NCI-H774 (cell line): ENCODE measurements around the gene PCSK9.
"Not testable (repeated sequence)": the region's sequence is repeated elsewhere in the genome, so short reads cannot be mapped to it uniquely, and the experiment has no call there.

Experiments used
- DNase-seq: peaks from one replicate; lab custom pipeline; 2025; lab: John Stamatoyannopoulos, UW

Gene PCSK9

GRCh38 chr1:55010194-55010886 lies 29.0 kb upstream of the PCSK9 start:
- no peak for DNase-seq

- DNase-seq, result no peak
Observed at GRCh38 chr1:55010887-55011217, 28.5 kb upstream of the PCSK9 start.

GRCh38 chr1:55012661-55013060 lies 26.7 kb upstream of the PCSK9 start:
- DNase-seq, result no peak

- DNase-seq, result no peak
Observed at GRCh38 chr1:55015123-55015522, 24.2 kb upstream of the PCSK9 start.

GRCh38 chr1:55015731-55016620 lies 23.4 kb upstream of the PCSK9 start:
- DNase-seq, result no peak

GRCh38 chr1:55018395-55018794 lies 21.0 kb upstream of the PCSK9 start:
- no peak for DNase-seq

- peak; percentile 93 for DNase-seq
Observed at GRCh38 chr1:55021942-55022546, 17.3 kb upstream of the PCSK9 start.

- DNase-seq, result not testable (repeated sequence)
Observed at GRCh38 chr1:55024163-55024562, 15.2 kb upstream of the PCSK9 start.

- DNase-seq, result not testable (repeated sequence)
Observed at GRCh38 chr1:55026682-55027081, 12.7 kb upstream of the PCSK9 start.

- not testable (repeated sequence) for DNase-seq
Observed at GRCh38 chr1:55031098-55031497, 8.2 kb upstream of the PCSK9 start.

- DNase-seq, result no peak
Observed at GRCh38 chr1:55033265-55033614, 6.1 kb upstream of the PCSK9 start.

GRCh38 chr1:55034476-55035133 lies 4.7 kb upstream of the PCSK9 start:
- no peak for DNase-seq

- DNase-seq, result no peak
Observed at GRCh38 chr1:55035904-55036303, 3.4 kb upstream of the PCSK9 start.

- DNase-seq, result no peak
Observed at GRCh38 chr1:55037733-55038551, 1.4 kb upstream of the PCSK9 start.

GRCh38 chr1:55038552-55038838 lies 853 bp upstream of the PCSK9 start:
- no peak for DNase-seq

GRCh38 chr1:55038974-55039341 lies 390 bp upstream of the PCSK9 start:
- DNase-seq, result no peak

- DNase-seq, result no peak
Observed at GRCh38 chr1:55040083-55040932, 960 bp downstream of the PCSK9 start.

- no peak for DNase-seq
Observed at GRCh38 chr1:55040933-55041494, 1.7 kb downstream of the PCSK9 start.

- no peak for DNase-seq
Observed at GRCh38 chr1:55041613-55042012, 2.3 kb downstream of the PCSK9 start.

GRCh38 chr1:55043011-55043410 lies 3.7 kb downstream of the PCSK9 start:
- DNase-seq, result no peak

GRCh38 chr1:55043726-55044125 lies 4.4 kb downstream of the PCSK9 start:
- no peak for DNase-seq
